DMS114 treated with DMSO at 0.1 percent for 48 hours (cell line): ENCODE measurements around the gene ABCB9.
"Not testable (repeated sequence)": the region's sequence is repeated elsewhere in the genome, so short reads cannot be mapped to it uniquely, and the experiment has no call there.

ENCODE experiments used
- DNase-seq: peaks from one replicate; lab custom pipeline; 2025; ENCODE audit not compliant: unreplicated experiment; lab: John Stamatoyannopoulos, UW

Gene ABCB9

GRCh38 chr12:122965851-122966742 is at the start of gene ABCB9:
Gene ABCB9 (minus strand): TSS chr12:122966463. CDS start chr12:122960235, 6,228 bp downstream.
- peak; percentile 78 for DNase-seq

- DNase-seq: not testable (repeated sequence)
Observed at GRCh38 chr12:123014473-123014872, 48.2 kb upstream of the ABCB9 start.

GRCh38 chr12:123013185-123014095 is 47.2 kb upstream of the ABCB9 start:
- DNase-seq: no peak

GRCh38 chr12:123011701-123012100 is 45.4 kb upstream of the ABCB9 start:
- no peak for DNase-seq

- DNase-seq: no peak
Observed at GRCh38 chr12:123010681-123011080, 44.4 kb upstream of the ABCB9 start.

GRCh38 chr12:123010110-123010509 is 43.8 kb upstream of the ABCB9 start:
- DNase-seq: no peak

- no peak for DNase-seq
Observed at GRCh38 chr12:123006977-123007376, 40.7 kb upstream of the ABCB9 start.

- no peak for DNase-seq
Observed at GRCh38 chr12:123005081-123005626, 38.9 kb upstream of the ABCB9 start.

GRCh38 chr12:123004287-123004686 is 38.0 kb upstream of the ABCB9 start:
- no peak for DNase-seq

- DNase-seq: no peak
Observed at GRCh38 chr12:123003257-123003656, 37.0 kb upstream of the ABCB9 start.

- no peak for DNase-seq
Observed at GRCh38 chr12:123001464-123001863, 35.2 kb upstream of the ABCB9 start.

GRCh38 chr12:123000578-123000977 is 34.3 kb upstream of the ABCB9 start:
- DNase-seq: no peak

GRCh38 chr12:122999986-123000420 is 33.7 kb upstream of the ABCB9 start:
- DNase-seq: no peak

GRCh38 chr12:122999196-122999946 is 33.1 kb upstream of the ABCB9 start:
- DNase-seq: no peak

GRCh38 chr12:122998316-122998715 is 32.1 kb upstream of the ABCB9 start:
- DNase-seq: no peak

GRCh38 chr12:122997343-122998250 is 31.3 kb upstream of the ABCB9 start:
- DNase-seq: no peak

- no peak for DNase-seq
Observed at GRCh38 chr12:122996621-122997342, 30.5 kb upstream of the ABCB9 start.

- no peak for DNase-seq
Observed at GRCh38 chr12:122996188-122996601, 29.9 kb upstream of the ABCB9 start.
